GM19455 (cell line): ENCODE results near the gene SRRM3.
"Not testable (repeated sequence)": the region's sequence is repeated elsewhere in the genome, so short reads cannot be mapped to it uniquely, and the experiment has no call there.

ENCODE experiments used
- ATAC-seq: cut with Tn5 transposase; IDR thresholded peaks from one replicate; pipeline ENCODE4 v1.9.1; 2021; ENCODE audit not compliant: unreplicated experiment

SRRM3 gene

DNA sequence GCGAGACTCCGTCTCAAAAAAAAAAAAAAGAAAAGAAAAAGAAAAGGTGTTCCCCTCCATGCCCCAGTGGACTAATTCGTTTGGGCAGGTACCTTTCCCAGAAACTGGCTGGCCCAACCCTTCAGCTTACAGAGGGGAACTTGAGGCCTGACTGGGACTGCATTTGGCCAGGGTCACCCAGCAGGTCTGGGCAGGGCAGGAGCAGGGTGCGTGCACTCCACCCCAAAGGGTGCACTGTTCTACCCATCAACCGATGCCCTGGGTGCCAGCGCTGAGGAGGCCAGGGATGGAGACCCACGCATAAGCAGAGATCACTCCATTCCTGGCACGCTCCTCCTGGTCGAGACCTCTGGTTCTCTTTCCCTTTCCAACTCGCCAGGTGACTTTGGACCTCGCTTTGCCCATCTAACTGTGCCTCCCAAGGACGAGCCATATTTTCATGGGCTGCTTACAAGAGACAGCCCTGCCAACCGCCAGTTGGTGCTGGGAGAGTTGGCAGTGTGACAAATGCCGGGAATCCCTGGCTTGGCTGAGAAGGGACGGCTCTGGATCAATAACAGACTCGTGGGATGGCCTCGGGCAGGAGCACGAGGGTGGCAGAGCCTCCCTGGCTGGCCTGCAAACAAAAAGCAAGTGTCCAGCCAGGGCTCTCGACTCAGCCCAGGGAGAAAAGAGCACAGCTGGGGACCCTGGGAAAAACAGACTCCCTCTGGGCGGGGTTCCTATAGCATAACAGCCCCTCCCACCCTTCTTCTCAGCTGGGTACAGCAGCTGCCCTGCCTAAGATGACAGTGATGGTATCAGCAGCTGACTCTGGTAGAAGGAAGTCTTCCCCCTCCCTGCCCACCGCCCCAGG, 108.6 kb downstream of the SRRM3 start:
- ATAC-seq: no peak

DNA sequence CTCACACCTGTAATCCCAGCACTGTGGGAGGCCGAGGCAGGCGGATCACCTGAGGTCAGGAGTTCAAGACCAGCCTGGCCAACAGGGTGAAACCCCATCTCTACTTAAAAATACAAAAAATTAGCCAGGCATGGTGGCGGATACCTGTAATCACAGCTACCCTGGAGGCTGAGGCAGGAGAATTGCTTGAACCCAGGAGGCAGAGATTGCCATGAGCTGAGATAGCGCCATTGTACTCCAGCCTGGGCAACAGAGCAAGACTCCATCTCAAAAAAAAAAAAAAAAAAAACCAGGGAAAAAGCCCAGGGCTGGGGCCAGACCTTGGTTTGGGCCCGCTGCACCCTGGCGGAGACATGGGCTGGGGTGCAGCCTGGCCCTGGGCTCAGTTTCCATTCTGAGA, 110.1 kb downstream of the SRRM3 start:
- not testable (repeated sequence) for ATAC-seq

GRCh38 chr7:76314042-76314721, 112.5 kb downstream of the SRRM3 start:
- ATAC-seq: peak; percentile 37

GRCh38 chr7:76314740-76315139, 113.0 kb downstream of the SRRM3 start:
- not testable (repeated sequence) for ATAC-seq

DNA sequence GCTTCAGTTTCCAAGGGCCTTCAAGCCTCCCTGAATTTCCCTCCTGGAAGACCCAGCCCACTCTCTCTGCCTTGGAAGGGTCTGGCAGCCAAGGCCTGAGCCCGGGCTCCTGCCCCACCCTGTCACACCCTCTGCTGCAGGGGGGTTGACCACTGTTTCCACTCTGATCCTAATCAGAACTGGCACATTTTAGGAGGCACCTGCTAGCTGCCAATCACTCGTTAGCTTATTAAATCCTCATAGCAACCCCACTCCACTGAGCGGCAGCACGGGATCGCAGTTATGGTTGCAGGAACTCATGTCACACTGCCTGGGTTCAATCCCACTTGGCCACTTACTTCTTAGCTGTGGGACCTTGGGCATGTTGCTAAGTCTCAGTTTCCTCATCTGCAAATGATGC, 113.7 kb downstream of the SRRM3 start:
- ATAC-seq: no peak

DNA sequence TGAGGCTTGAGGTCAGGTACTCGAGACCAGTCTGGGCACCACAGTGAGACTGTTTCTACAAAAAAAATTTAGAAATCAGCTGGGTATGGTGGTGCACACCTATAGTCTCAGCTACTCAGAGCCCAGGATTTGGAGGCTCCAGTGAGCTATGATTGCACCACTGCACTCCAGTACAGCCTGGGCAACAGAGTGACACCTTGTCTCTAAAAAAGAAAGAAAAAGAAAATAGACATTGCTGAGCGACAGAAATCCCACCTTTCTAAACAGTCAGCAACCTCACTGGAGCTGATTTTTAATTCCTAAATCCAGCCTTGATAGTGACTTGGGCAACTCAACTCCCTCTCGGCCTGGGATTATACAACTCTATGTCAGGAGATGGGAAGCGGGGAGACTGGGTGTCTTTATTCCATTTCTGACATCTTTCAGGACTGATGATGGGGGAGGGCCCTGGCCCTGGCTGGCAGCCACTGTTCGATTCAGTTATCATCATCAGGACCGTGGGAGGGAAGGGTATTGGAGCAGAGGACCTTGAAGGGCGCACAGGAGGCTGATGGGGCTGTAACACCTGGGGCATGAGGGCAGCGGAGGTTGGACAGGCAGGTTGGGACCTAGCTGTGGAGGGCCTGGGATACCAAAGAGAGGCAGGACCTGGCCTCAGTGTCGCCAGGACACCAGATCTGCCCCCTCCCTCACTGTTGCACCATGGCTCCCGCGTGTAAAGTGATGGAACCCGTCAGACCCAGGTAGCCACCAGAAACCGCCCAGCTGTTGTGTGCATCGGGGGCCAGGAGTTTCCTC, 115.5 kb downstream of the SRRM3 start:
- no peak for ATAC-seq

GRCh38 chr7:76317782-76318487, 116.2 kb downstream of the SRRM3 start:
- peak; percentile 87 for ATAC-seq

DNA sequence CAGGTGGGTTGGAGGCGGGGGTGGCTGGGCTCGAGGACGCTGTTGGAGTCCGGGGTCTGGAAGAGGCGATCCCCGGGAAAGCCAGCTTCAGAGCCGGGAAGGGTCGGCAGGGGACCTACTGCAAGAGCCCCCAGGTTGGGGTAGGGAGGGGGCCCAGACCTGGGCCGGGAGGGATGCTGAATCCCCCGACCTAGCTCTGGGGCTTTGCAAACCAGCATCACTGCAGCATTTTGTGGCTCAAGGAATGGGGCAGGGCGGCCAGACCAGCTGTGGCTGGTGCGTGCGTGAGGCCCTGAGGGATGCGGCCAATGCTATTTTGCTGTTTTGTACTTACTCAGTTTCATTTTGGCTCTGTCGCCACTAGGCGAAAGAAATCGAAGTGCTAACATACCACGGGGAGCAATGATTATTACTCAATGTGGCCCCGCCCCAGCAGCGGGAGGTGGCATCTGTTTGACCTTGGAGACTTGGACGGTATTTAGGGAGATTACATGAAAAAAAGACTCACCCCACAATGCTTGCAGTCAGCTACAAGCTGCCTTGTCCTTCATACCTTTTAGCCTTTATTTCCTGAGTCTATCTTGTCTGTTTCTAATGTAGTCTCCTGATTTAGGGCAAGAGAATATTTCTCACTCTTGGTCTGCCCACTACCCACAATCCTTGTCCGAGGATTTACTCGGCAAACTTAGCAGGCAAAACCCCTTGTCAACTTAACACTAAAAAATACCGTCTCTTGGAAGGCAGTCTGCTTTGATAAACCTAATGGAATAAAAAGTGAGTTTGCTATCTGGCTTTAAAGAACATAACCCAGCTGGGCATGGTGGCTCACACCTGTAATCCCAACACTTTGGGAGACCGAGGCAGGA, 117.0 kb downstream of the SRRM3 start:
- peak; percentile 46 for ATAC-seq

DNA sequence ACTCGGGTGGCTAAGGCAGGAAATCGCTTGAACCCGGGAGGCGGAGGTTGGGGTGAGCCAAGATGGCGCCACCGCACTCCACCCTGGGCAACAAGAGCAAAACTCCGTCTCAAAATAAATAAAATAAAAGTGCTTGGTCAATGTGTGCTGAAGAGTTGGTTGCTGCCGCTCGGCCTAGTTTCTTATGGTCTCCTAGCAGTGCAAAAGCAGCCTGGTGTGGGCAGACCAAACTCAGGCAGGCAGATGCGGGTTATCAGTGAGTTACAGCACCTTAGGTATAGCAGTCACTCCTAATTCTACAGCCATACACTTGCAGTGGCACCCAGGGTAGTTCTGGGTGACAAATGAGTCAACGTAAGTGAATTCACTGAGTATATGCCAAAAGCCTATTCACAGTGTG, 123.4 kb downstream of the SRRM3 start:
- no peak for ATAC-seq

DNA sequence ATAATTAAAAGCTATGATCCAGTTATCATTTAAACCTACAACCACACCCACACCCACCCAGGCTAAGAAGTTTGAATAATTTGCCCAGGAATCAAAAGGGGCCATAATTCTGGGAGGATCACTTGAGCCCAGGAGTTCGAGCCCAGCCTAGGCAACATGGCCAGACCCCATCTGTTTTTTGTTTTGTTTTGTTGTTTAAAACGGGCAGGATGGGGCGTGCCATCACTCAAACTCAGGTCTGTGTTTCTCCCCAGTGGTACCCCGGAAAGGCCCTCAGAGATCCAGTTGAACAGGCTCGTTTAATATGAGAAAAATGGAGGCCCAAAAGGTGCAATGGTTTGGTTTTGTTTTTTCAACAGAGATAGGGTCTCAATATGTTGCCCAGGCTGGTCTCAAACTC, 124.1 kb downstream of the SRRM3 start:
- ATAC-seq: no peak

DNA sequence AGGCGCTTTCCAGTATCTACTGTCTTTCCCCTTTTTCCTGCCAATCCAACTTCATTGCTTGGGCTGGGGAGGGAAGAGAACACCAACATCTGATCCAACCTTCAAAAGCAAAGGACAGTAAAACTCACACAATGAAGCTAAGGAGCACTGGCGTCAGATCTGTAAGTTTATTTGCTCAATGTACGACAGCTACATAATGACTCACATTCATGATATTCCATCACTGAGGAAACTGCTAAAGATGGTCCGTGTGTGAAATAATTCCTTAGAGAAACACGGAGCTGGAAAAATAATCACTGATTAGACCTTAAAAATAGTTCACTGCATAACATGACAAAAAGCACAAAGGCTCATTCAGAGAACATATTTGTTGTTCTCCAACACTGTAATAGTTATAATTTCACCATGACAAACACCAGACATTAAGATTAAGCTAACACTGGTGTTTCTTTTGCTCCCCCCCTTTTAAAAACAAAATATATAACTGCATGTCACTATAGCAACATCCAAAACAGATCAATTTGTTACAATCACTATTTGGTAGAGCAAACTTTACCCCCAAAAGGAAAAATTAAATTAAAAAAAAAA, 125.0 kb downstream of the SRRM3 start:
- no peak for ATAC-seq

- ATAC-seq: no peak
Observed at GRCh38 chr7:76327610-76328009, 125.9 kb downstream of the SRRM3 start.

DNA sequence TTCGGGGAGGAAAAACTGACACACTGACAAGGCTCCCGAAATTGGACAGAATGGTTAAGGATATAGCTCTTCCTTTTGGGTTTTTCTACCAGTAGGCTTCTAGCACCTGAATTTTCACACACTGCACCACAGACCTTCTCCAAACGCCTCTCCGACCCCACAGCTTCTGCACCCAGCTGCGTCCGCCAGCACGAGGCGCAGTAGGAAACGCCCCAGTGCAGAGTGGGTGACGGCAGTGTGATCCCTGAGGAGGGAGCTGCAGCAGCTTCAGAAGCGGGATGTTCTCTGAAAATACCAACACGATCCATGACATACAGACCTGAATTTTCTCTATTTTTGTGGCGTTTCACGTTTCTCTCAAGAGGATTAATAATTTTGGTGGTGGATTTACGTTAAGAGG, 126.7 kb downstream of the SRRM3 start:
- ATAC-seq: no peak

DNA sequence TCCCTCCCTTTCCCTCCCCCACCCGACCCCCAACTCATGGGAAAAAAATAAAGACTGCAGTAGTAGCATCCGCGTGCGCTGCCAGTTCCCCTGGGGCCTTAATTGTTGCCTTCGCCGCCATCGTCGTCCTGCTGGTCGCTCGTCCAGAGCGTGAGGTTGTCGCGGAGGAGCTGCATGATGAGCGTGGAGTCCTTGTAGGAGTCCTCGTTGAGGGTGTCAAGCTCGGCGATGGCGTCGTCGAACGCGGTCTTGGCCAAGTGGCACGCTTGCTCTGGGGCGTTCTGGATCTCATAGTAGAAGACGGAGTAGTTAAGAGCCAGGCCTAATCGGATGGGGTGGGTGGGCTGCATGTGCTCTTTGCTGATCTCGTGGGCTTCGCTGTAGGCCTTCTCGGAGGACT, 127.8 kb downstream of the SRRM3 start:
- ATAC-seq: no peak

DNA sequence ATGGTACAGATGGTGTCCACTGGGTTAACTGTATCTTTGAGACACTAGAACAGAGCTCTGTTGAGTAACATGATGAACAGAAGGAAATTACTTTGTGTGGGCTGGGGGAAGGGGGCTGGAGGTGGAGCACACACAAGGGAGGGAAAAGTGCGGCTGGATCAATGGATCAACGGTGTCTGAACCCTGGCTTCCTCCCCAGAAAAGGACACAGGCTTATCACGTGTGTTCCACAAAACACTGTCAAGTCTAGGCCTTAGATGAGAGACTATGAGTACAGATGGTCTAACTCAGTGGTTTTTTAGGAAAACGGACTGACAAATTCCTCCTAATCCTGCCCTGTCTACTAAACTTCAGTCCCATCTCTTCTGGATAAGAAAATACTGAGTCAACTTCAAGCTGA, 128.6 kb downstream of the SRRM3 start:
- no peak for ATAC-seq

DNA sequence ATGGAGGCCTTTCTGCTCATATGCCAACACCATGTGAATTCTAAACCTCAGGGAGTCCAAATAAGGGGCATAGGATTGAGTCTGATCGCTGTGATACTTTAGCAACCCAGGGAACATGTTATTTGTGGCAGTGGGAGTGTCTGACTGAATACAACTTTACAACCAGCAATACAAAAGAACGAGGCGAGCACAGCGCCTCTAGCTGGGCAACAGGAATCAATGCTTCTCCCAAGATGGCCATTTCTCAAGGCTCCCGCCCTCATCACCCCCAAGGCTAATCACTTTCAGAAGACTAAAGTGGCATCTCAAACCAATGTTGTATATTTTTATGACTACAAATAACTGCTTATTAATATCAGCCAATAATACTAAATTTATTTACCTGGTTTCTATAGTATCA, 129.0 kb downstream of the SRRM3 start:
- no peak for ATAC-seq

DNA sequence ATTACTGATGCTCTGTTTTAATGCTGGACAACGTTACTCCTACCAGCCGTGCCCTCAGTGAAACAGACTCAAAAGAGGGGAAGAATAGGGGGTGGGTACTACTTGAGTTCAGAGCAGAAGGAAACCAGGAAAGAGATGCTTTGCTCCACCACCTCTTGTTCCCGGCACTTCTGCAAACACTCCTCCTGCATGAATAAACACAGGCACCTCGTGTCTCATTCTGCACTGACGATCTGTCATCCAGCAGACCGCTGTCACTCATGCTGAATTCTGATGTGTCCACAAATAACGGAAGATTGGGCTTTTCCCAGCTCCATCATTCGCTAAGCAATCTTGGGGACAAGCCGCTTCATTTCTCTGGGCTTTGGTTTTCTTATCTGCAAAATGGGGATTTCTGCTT, 130.4 kb downstream of the SRRM3 start:
- ATAC-seq: no peak

DNA sequence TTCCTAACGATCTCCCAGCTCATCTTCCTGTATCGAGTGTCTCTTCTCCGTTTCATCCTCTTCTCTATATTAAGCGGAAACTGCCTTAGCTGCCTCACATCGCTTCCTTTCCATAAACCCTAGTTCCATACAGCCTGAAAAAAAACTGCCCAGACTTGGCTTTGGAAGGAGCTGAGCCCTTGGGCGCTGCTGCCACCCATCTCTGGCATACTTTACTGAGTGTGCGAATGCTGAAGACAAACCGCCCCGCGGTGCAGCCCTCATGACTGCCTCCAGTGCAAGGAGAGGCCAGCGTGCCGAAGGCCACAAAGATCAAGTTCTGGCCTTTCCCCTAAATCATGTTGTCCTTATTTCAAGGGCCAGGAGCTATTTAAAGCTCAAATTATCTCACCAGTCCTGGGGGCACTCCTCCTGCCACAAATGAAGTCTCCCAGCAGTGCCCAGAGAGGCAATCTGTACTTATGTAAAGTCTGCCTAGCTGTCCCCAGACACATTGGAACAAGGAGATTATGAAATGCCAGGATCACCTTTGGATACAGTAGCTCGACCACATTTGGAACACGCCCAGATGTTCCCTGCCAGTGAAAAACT, 131.9 kb downstream of the SRRM3 start:
- no peak for ATAC-seq

DNA sequence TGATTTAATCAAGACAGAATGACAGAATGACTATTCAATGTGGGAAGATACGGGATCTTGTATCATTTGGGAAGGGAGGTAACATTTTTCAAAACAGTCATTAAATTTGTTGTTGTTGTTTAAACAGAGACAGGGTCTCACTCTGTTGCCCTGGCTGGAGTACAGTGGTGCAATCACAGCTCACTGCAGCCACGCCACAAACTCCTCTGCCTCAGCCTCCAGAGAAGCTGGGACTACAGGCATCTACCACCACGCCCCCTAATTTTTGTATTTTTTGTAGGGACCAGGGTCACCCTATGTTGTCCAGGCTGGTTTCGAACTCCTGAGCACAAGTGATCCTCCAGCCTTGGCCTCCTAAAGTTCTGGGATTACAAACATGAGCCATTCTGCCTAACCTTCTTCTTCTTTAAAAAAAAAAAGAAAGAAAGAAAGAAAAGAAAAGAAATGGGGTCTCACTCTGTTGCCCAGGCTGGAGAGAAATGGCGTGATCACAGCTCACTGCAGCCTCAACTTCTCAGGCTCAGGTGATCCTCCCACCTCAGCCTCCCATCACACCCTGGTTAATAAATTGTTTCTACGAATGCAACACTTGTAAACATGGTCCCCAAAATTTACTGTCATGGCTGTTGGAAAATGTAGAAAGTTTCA, 132.7 kb downstream of the SRRM3 start:
- ATAC-seq: no peak
